HepG2 (cell line): ENCODE data around the gene SGPP2. TPM values are rescaled to one million over a fixed set of nuclear protein-coding genes. Genes with fewer than 3 reads are reported as not detected.

Source experiments
- ATAC-seq: fragments of 200-7000 bp; cut with Tn5 transposase; 3 replicates; pipeline ENCODE4 v1.9.1; 2020; ENCODE audit warnings: mild to moderate bottlenecking, moderate library complexity
- BruUV-seq: library from RNA; stranded (reverse); fragments of 400-500 nt; replicated peaks from 2 replicates; lab custom pipeline; 2021; lab: Mats Ljungman, UMichigan
- CTCF ChIA-PET: fragments of 300-600 bp; formaldehyde crosslinking; extraction: SDS; loops from one replicate; lab custom pipeline; 2021; ENCODE audit warnings: low total read pairs, inconsistent platforms, low intra/inter-chr PET ratio; lab: Yijun Ruan, JAX
- POLR2A ChIA-PET: fragments of 350-600 bp; sonication (Branson Sonifier 250); formaldehyde crosslinking; loops from one replicate; lab custom pipeline; 2020; ENCODE audit warnings: antibody characterized with exemption, inconsistent platforms; lab: Yijun Ruan, JAX
- DNase-seq: peaks from one replicate; pipeline ENCODE4 v3.0.0-alpha.2; 2015; ENCODE audit warnings: low spot score
- FAIRE-seq: peaks from 3 replicates; lab custom pipeline; 2011; peaks lifted over from hg19 to GRCh38; lab: Jason Lieb, UNC
- H2AFZ ChIP-seq: one replicate; pipeline ENCODE4 v1.6.1; 2011; ENCODE audit warnings: low read length, inconsistent platforms
- H3K27ac ChIP-seq: fragments of 300-600 bp; 3 replicates; pipeline ENCODE4 v1.8.0; 2011; ENCODE audit warnings: mixed run types, mild to moderate bottlenecking, mixed read lengths, low read length, inconsistent platforms; ENCODE audit not compliant: insufficient read depth; ENCODE audit errors: extremely low read length
- H3K27me3 ChIP-seq, 2 experiments: fragments of 200-600 bp in 1 of 2; 2 replicates in 1 of 2; 3 replicates in 1 of 2; pipeline versions ENCODE4 v1.6.0 to v1.8.0; 2011; ENCODE audit warnings: low read length in 2 of 2, mild to moderate bottlenecking in 2 of 2, moderate library complexity in 2 of 2, inconsistent platforms in 1 of 2; ENCODE audit not compliant: insufficient read depth in 2 of 2, control insufficient read depth in 1 of 2
- H3K36me3 ChIP-seq, 2 experiments: fragments of 200-600 bp in 1 of 2; replicated peaks in 1 of 2; 2 replicates in 1 of 2; 3 replicates in 1 of 2; pipeline versions ENCODE4 v1.5.1 to v1.8.0; 2011; ENCODE audit warnings: low read length in 2 of 2, inconsistent platforms in 1 of 2; ENCODE audit not compliant: insufficient read depth in 2 of 2, control insufficient read depth in 1 of 2
- H3K4me1 ChIP-seq: 2 replicates; pipeline ENCODE4 v1.5.1; 2012; ENCODE audit warnings: low read length, inconsistent platforms; ENCODE audit not compliant: insufficient read depth
- H3K4me2 ChIP-seq: 2 replicates; pipeline ENCODE4 v1.6.0; 2011; ENCODE audit warnings: low read depth, low read length, inconsistent platforms
- H3K4me3 ChIP-seq, 3 experiments: fragments of 200-600 bp in 1 of 3; sonication (generic), shearing (Covaris generic) in 1 of 3; replicated peaks in 1 of 3; 2 replicates each; pipeline ENCODE4 v1.5.1; 2011 to 2016; ENCODE audit warnings: low read length in 3 of 3, inconsistent platforms in 2 of 3, low read depth in 2 of 3, mild to moderate bottlenecking in 2 of 3, control low read depth in 1 of 3, mixed read lengths in 1 of 3; ENCODE audit not compliant: insufficient read depth in 1 of 3
- H3K79me2 ChIP-seq: one replicate; pipeline ENCODE4 v1.6.1; 2011; ENCODE audit warnings: low read length, inconsistent platforms; ENCODE audit not compliant: insufficient read depth
- H3K9ac ChIP-seq: 2 replicates; pipeline ENCODE4 v1.6.0; 2011; ENCODE audit warnings: mild to moderate bottlenecking, low read depth, low read length, inconsistent platforms; ENCODE audit not compliant: insufficient read depth
- H3K9me3 ChIP-seq: 2 replicates; pipeline ENCODE4 v1.5.1; 2012; ENCODE audit warnings: mild to moderate bottlenecking, low read length
- H4K20me1 ChIP-seq: 2 replicates; pipeline ENCODE4 v1.6.0; 2011; ENCODE audit warnings: inconsistent platforms, mild to moderate bottlenecking, low read length, moderate library complexity; ENCODE audit not compliant: insufficient read depth
- ARNTL ChIP-seq: sonication (generic); formaldehyde crosslinking; IDR thresholded peaks from 2 replicates; pipeline ENCODE4 v1.4.0; 2020; ENCODE audit warnings: mild to moderate bottlenecking, missing genetic modification reagents
- GATAD2A ChIP-seq: IDR thresholded peaks from 2 replicates; pipeline ENCODE4 v1.6.1; 2016
- SMARCE1 ChIP-seq: fragments of 450-650 bp; IDR thresholded peaks from 2 replicates; pipeline ENCODE4 v1.6.1; 2017; ENCODE audit warnings: borderline replicate concordance
- SMC3 ChIP-seq: IDR thresholded peaks from 2 replicates; pipeline ENCODE4 v1.6.1; 2011; ENCODE audit warnings: low read length, improper control_type of control experiment
- TCF7 ChIP-seq: sonication (generic); IDR thresholded peaks from 2 replicates; pipeline ENCODE4 v1.6.1; 2016; ENCODE audit warnings: antibody characterized with exemption, low read depth
- ZNF260 ChIP-seq: sonication (generic); formaldehyde crosslinking; IDR thresholded peaks from 2 replicates; pipeline ENCODE4 v1.4.0; 2020; ENCODE audit warnings: missing genetic modification reagents, low read depth, mild to moderate bottlenecking, borderline replicate concordance
- ZNF292 ChIP-seq: sonication (generic); formaldehyde crosslinking; IDR thresholded peaks from 2 replicates; pipeline ENCODE4 v1.8.1; 2022; ENCODE audit warnings: mild to moderate bottlenecking, low read depth, missing genetic modification reagents, borderline replicate concordance
- WGBS: methylation state at CpG from one replicate; pipeline ENCODE4 v1.1.6; 2017; ENCODE audit warnings: low lambda C conversion rate; 5-methylcytosine and 5-hydroxymethylcytosine counted together
- in situ Hi-C: cut with HindIII; loops from 2 replicates; pipeline ENCODE4 v1.10.0; 2017; ENCODE audit warnings: low pct_unique_long_range_greater_than_20kb; ENCODE audit not compliant: extremely low pct_ligation_motif_present
- intact Hi-C: fragments of 100-400 bp; cut with micrococcal nuclease; formaldehyde crosslinking; loops from one replicate; pipeline ENCODE4 v1.10.0; 2022; ENCODE audit not compliant: unreplicated experiment
- polyA plus RNA-seq, 8 experiments: library from polyadenylated mRNA; depleted of rRNA in 3 of 8; stranded (reverse) in 7 of 8; unstranded in 1 of 8; fragments of >200 nt; fragmentation: Illumina TruSeq in 4 of 8; extraction: Trizol in 4 of 8; gene quantifications; 2 replicates each; pipeline versions ENCODE4 v1.2.1 to v1.2.3, GENCODE V29; 2011 to 2016; ENCODE audit warnings: low read depth in 4 of 8, missing spikeins in 1 of 8, mixed read lengths in 1 of 8; ENCODE audit not compliant: insufficient read depth in 1 of 8
- total RNA-seq, 5 experiments: library from RNA; depleted of rRNA; stranded (reverse); fragments of >200 nt; fragmentation: Illumina TruSeq; extraction: Trizol; gene quantifications; 2 replicates each; pipeline ENCODE4 v1.2.3, GENCODE V29; 2016; ENCODE audit warnings: low read depth in 1 of 5
- TF ChIP-seq, protein P1 (sequence below): sonication (generic); formaldehyde crosslinking; IDR thresholded peaks from 2 replicates; pipeline ENCODE4 v1.5.0; 2020; ENCODE audit warnings: missing genetic modification reagents
- TF ChIP-seq, protein P2 (sequence below): sonication (generic); formaldehyde crosslinking; IDR thresholded peaks from 2 replicates; pipeline ENCODE4 v1.5.1; 2020; ENCODE audit warnings: missing genetic modification reagents, mild to moderate bottlenecking, borderline replicate concordance
- TF ChIP-seq, protein P3 (sequence below): sonication (generic); formaldehyde crosslinking; IDR thresholded peaks from 2 replicates; pipeline ENCODE4 v1.4.0; 2020; ENCODE audit warnings: missing genetic modification reagents

The SGPP2 gene
- total and polyA plus RNA-seq, 2 of the 13 experiments (the other 11 are each of a cell fraction or from before 2014, with no cell fraction given): not detected

DNA sequence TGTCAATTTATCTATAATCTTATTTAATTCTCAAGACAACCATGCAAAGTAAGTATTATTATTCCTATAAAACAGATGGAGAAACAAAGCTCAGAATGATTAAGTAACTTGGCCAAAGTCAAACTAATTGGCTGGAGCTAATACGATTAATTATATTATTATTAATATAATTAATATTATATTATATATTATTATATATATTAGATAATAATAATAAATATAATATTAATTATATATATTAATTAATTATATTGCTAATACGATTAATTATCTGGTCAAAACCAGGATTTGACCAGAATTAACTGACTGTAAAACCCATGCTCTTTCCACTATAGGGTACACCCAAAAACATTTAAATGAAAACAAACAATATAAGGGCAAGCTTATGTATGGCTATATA, 179.2 kb downstream of the SGPP2 start:
- ATAC-seq: no peak
- no peak for FAIRE-seq
- POLR2A ChIA-PET: no interaction called here
- no peaks in the 10 kb centered on the region for H3K79me2 ChIP-seq
- no TSS peak for BruUV-seq
- CTCF ChIA-PET: no interaction called here
- H3K4me1 ChIP-seq: no peaks in the 10 kb centered on the region
- no peaks in the 10 kb centered on the region for H3K9me3 ChIP-seq
- no peak overlapping the region for H3K4me3 ChIP-seq
- H3K27ac ChIP-seq: no peak overlapping the region
- H3K36me3 ChIP-seq: peaks cover 8 to 50% of the 10 kb centered on the region in 2 experiments
- in situ Hi-C loops (no loop called here), intact Hi-C loops (no loop called here)
- H2AFZ ChIP-seq: no peak overlapping the region
- WGBS: 97% methylated on average over 2 of the region's 2 CpGs
- no peak overlapping the region for H3K9ac ChIP-seq
- H3K4me2 ChIP-seq: no peak overlapping the region
- H4K20me1 ChIP-seq: no peaks in the 10 kb centered on the region
- DNase-seq: no peak
- TF ChIP-seq, protein P1, sequence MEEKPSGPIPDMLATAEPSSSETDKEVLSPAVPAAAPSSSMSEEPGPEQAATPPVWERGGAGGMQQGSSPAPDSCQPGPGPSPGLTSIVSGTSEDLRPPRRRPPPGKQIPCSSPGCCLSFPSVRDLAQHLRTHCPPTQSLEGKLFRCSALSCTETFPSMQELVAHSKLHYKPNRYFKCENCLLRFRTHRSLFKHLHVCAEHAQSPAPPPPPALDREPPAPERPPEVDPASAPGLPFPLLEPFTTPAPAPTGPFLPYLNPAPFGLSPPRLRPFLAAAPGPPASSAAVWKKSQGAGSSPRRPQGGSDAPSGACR (CRISPR knock-in tag): no peak
- no peak for TF ChIP-seq ZNF260 (CRISPR knock-in tag)
- TF ChIP-seq, protein P2, sequence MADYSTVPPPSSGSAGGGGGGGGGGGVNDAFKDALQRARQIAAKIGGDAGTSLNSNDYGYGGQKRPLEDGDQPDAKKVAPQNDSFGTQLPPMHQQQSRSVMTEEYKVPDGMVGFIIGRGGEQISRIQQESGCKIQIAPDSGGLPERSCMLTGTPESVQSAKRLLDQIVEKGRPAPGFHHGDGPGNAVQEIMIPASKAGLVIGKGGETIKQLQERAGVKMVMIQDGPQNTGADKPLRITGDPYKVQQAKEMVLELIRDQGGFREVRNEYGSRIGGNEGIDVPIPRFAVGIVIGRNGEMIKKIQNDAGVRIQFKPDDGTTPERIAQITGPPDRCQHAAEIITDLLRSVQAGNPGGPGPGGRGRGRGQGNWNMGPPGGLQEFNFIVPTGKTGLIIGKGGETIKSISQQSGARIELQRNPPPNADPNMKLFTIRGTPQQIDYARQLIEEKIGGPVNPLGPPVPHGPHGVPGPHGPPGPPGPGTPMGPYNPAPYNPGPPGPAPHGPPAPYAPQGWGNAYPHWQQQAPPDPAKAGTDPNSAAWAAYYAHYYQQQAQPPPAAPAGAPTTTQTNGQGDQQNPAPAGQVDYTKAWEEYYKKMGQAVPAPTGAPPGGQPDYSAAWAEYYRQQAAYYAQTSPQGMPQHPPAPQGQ (CRISPR knock-in tag): no peak
- no peak for TF ChIP-seq SMARCE1
- no peak for TF ChIP-seq TCF7
- TF ChIP-seq ZNF292: no peak
- TF ChIP-seq ARNTL (CRISPR knock-in tag): no peak
- TF ChIP-seq, protein P3, sequence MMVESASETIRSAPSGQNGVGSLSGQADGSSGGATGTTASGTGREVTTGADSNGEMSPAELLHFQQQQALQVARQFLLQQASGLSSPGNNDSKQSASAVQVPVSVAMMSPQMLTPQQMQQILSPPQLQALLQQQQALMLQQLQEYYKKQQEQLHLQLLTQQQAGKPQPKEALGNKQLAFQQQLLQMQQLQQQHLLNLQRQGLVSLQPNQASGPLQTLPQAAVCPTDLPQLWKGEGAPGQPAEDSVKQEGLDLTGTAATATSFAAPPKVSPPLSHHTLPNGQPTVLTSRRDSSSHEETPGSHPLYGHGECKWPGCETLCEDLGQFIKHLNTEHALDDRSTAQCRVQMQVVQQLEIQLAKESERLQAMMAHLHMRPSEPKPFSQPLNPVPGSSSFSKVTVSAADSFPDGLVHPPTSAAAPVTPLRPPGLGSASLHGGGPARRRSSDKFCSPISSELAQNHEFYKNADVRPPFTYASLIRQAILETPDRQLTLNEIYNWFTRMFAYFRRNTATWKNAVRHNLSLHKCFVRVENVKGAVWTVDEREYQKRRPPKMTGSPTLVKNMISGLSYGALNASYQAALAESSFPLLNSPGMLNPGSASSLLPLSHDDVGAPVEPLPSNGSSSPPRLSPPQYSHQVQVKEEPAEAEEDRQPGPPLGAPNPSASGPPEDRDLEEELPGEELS (CRISPR knock-in tag): no peak
- no peak for TF ChIP-seq GATAD2A (CRISPR knock-in tag)
- TF ChIP-seq SMC3: no peak
- H3K27me3 ChIP-seq: no peaks in the 10 kb centered on the region
